Activated CD8-positive, alpha-beta T cell treated with anti-CD3 and anti-CD28 coated beads for 36 hours (primary cell): ENCODE measurements around the gene CHST13. TPM values are rescaled to one million over a fixed set of nuclear protein-coding genes. Genes with fewer than 3 reads are reported as not detected.

Source experiments
- ATAC-seq: fragments of 200-7000 bp; cut with Tn5 transposase; one replicate; pipeline ENCODE4 v1.10.0; 2021; ENCODE audit warnings: mild to moderate bottlenecking, moderate library complexity
- CTCF ChIA-PET: fragments of 350-600 bp; sonication (Branson Sonifier 250); formaldehyde crosslinking; loops from one replicate; lab custom pipeline; 2021; ENCODE audit warnings: antibody characterized with exemption; lab: Charles Lee
- POLR2A ChIA-PET: fragments of 350-600 bp; sonication (Branson Sonifier 250); formaldehyde crosslinking; loops from one replicate; lab custom pipeline; 2021; ENCODE audit warnings: antibody characterized with exemption; lab: Charles Lee
- DNase-seq: peaks from one replicate; pipeline ENCODE4 v3.0.0-alpha.2; 2020
- H3K27ac Mint-ChIP-seq: one replicate; pipeline ENCODE4 v1.8.0; 2021; ENCODE audit warnings: mild to moderate bottlenecking, mixed read lengths
- H3K27me3 Mint-ChIP-seq: one replicate; pipeline ENCODE4 v1.8.0; 2021; ENCODE audit warnings: mixed read lengths
- H3K36me3 Mint-ChIP-seq: one replicate; pipeline ENCODE4 v1.8.0; 2021; ENCODE audit warnings: low read depth, mixed read lengths
- H3K4me1 Mint-ChIP-seq: one replicate; pipeline ENCODE4 v1.8.0; 2021; ENCODE audit warnings: low read depth, mixed read lengths
- H3K4me3 Mint-ChIP-seq: one replicate; pipeline ENCODE4 v1.8.0; 2021; ENCODE audit warnings: mild to moderate bottlenecking, moderate library complexity, mixed read lengths
- H3K9me3 Mint-ChIP-seq: one replicate; pipeline ENCODE4 v1.8.0; 2021; ENCODE audit warnings: mixed read lengths
- CTCF ChIP-seq: fragments of 200-600 bp; IDR thresholded peaks from one replicate; pipeline ENCODE4 v1.8.0; 2022; ENCODE audit warnings: antibody characterized with exemption, mild to moderate bottlenecking
- intact Hi-C: fragments of 100-400 bp; cut with micrococcal nuclease; formaldehyde crosslinking; loops from one replicate; pipeline ENCODE4 v1.10.0; 2022
- total RNA-seq, 2 experiments: library from RNA; stranded (reverse); gene quantifications; one replicate each; pipeline ENCODE4 v1.2.3, GENCODE V29; 2021

CHST13 gene
- total RNA-seq, 2 experiments from 2014 or later = not detected

- intact Hi-C loops = no loop called here
- H3K9me3 Mint-ChIP-seq = no peaks in the 10 kb centered on the region
- no peak overlapping the region for H3K4me3 Mint-ChIP-seq
Observed at GRCh38 chr3:126481808-126482502, 42.0 kb upstream of the CHST13 start.

GRCh38 chr3:126482503-126483255 is 41.3 kb upstream of the CHST13 start:
- no peak for ATAC-seq
- DNase-seq = no peak
- intact Hi-C loops = no loop called here
- POLR2A ChIA-PET = no interaction called here
- CTCF ChIA-PET = interaction anchor here (1.6 kb wide), 1 partner anchor 11 kb away, joined by 4 read pairs; no protein-coding TSS in a partner anchor
- Mint-ChIP-seq H3K36me3 (no peaks in the 10 kb centered on the region), H3K27me3 (no peaks in the 10 kb centered on the region), H3K9me3 (no peaks in the 10 kb centered on the region), H3K27ac (no peak overlapping the region), H3K4me1 (peaks cover 11% of the 10 kb centered on the region), H3K4me3 (no peak overlapping the region)
- no peak for TF ChIP-seq CTCF

More at GRCh38 chr3:126481808-126482502, 42.0 kb upstream of the CHST13 start:
- no peak for TF ChIP-seq CTCF
- Mint-ChIP-seq H3K4me1 (peaks cover 9% of the 10 kb centered on the region), H3K27ac (no peak overlapping the region), H3K36me3 (no peaks in the 10 kb centered on the region), H3K27me3 (no peaks in the 10 kb centered on the region)
- ATAC-seq (no peak), DNase-seq (no peak)
- CTCF ChIA-PET = interaction anchor here (1.6 kb wide), 1 partner anchor 11 kb away, joined by 4 read pairs; no protein-coding TSS in a partner anchor
- POLR2A ChIA-PET = no interaction called here

- H3K36me3 Mint-ChIP-seq = no peaks in the 10 kb centered on the region
- DNase-seq (no peak), ATAC-seq (no peak)
- POLR2A ChIA-PET = no interaction called here
- no peak for TF ChIP-seq CTCF
- H3K4me3 Mint-ChIP-seq = no peak overlapping the region
- CTCF ChIA-PET = interaction anchor here (1.6 kb wide), 1 partner anchor 12 kb away, joined by 4 read pairs; no protein-coding TSS in a partner anchor
- intact Hi-C loops = no loop called here
- no peaks in the 10 kb centered on the region for H3K27me3 Mint-ChIP-seq
- no peak overlapping the region for H3K27ac Mint-ChIP-seq
- peaks cover 11% of the 10 kb centered on the region for H3K4me1 Mint-ChIP-seq
- no peaks in the 10 kb centered on the region for H3K9me3 Mint-ChIP-seq
Observed at GRCh38 chr3:126483321-126483761, 40.6 kb upstream of the CHST13 start.

GRCh38 chr3:126484148-126484547 is 39.8 kb upstream of the CHST13 start:
- no peak overlapping the region for H3K4me3 Mint-ChIP-seq
- no peak overlapping the region for H3K27ac Mint-ChIP-seq
- no peaks in the 10 kb centered on the region for H3K9me3 Mint-ChIP-seq
- TF ChIP-seq CTCF = no peak
- ChIA-PET POLR2A (no interaction called here), CTCF (no interaction called here)
- no peaks in the 10 kb centered on the region for H3K27me3 Mint-ChIP-seq
- ATAC-seq (no peak), DNase-seq (no peak)
- H3K36me3 Mint-ChIP-seq = no peaks in the 10 kb centered on the region
- peaks cover 11% of the 10 kb centered on the region for H3K4me1 Mint-ChIP-seq
- intact Hi-C loops = no loop called here

GRCh38 chr3:126484662-126485061 is 39.3 kb upstream of the CHST13 start:
- CTCF ChIA-PET = no interaction called here
- Mint-ChIP-seq H3K9me3 (no peaks in the 10 kb centered on the region), H3K27me3 (no peaks in the 10 kb centered on the region), H3K36me3 (no peaks in the 10 kb centered on the region), H3K4me3 (no peak overlapping the region), H3K27ac (no peak overlapping the region), H3K4me1 (peaks cover 11% of the 10 kb centered on the region)
- DNase-seq = no peak
- POLR2A ChIA-PET = interaction anchor here (0.7 kb wide), 1 partner anchor 8 kb away, joined by 4 read pairs; no protein-coding TSS in a partner anchor
- TF ChIP-seq CTCF = no peak
- intact Hi-C loops = no loop called here
- ATAC-seq = no peak
